ENCODE results near the gene MAPK8.

Gene MAPK8

DNA sequence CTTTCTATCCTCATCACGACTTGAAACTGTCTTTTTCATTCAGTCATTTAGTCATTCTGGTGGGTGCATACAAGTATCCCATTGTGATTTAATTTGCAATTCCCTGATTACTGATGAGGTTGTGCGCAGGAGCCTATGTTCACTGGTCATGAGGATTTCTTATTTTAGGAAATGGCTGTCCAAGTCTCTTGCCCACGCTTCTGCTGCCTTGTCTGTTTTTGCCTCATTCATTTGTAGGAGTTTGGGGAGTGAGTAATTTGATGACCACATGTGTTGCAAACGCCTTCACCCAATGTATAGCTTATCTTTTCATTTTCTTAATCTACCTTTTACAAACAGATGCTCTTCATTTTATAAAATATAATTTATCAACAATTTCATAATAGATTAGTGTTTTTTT is 171.1 kb downstream of the MAPK8 start:
- DNase-seq (ENCODE audit: low read depth): no peak

DNA sequence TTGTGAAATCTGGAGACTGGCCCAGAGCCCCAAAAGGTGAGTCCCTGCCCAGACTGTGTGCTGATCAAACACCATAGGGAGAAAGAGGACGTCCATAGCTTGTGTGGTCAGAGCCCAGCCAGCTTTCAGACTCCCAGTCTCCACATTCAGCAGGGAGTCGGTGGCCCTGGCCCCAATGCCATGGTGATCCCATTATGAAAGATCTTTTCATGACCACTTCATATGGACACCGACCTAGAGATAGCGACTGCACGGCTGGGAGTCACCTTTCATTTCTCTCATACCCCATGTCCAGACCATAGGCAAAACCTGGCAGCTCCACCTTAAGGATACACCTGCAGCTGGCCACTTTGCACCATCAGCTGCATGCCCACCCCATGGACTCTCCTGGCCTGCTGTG is 172.0 kb downstream of the MAPK8 start:
- DNase-seq (ENCODE audit: low read depth): no peak

DNA sequence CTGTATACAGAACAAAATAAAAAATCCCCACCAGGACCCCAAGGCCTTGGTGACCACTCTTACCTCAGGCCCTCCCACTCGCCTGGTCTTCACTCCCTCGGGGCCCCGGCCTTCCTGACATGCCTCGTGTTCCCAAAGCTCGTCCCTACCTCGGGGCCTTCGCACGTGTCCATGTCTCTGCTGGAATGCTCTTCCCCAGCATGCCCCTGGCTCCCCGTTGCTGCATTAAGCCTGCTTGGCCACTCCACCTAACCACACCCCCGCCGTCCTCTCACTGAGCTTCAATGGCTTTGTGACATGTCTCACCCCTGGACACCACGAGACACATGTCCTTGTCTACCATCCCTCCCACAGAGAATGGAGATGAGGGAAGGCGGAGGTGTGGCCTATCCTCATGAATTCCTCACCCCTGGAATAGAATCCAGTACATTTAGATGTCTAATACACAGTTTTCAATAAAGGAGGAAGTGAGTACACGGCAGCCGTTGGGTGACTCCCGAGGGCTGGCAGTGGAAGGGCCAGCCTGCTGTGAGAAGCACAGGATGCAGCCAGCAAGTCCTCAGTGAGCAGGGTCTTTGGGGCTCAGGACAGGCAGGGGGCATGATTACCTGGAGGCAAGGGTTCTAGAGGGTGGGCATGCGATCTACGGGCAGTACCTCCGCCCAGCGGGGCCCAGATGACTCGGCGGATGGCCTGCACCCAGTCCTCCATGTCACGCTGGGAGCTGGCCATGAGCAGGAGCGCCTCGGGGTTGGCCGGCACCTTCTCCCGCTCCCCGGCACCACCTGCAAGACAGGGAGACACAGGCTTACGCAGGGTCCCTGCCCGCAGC is 172.7 kb downstream of the MAPK8 start:
- DNase-seq (ENCODE audit: low read depth): no peak

DNA sequence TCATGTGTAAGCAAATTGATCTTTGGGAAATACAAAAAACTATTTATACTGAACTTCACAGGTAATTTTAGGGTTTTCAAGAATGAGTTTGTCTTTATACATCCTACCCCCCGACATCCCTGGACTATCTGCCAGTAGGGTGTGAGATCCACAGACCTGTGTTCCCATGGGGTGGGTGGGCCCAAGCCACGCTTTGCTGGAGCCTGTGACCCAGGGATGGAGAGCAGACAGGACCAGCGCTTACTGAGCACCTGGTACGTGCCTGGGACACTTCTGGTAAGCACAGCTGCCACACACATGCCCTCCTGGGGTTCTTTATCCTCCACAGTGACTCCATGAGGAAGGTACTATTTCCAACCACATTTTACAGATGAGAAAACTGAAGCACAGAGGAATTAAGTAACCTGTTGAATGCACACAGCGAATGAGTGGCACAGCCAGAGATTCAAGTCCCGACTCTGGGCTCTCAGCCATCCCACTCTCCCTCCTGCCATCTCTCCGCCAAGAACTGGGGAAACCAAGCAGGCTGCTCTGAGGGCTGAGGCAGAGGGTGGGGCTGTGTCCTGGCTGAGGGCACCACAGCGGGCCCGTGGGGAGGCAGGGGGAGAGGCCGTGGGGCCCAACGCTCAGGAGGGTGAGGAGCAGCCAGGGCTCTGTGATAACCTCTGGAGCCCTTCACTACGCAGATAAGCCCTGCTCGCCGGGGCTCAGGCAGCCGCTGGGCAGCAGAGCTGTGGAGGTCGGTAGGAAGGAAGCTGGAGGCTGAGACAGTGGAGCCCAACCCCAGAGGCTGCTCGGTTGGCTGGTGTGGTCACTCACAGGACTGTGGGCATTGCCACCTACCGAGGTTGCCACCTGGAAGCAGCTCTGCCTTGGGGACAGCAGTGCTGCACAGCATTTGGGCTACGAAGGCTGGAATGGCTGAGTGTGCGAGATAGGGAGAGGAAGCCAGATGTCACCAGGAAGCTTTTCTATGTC is 174.2 kb downstream of the MAPK8 start:
- no peak for DNase-seq (ENCODE audit: low read depth)

DNA sequence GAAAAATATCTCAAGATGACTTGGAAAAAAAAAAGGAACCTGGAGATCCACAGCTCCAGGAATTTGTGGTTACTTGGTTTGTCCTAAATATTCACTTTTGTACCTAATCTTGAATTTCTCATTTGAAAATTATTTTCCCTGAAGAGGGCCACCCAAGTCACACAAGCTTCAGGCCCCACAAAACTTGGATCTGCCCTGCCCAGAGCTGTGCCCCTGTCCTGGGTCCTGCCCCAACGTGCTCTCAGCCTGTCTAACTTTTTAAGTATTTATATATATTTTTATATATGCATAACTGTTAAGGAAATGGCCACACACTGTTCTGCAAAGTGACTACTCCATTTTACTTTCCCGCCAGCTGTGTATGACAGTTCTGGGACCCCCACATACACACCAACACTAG is 174.9 kb downstream of the MAPK8 start:
- DNase-seq (ENCODE audit: low read depth): no peak

DNA sequence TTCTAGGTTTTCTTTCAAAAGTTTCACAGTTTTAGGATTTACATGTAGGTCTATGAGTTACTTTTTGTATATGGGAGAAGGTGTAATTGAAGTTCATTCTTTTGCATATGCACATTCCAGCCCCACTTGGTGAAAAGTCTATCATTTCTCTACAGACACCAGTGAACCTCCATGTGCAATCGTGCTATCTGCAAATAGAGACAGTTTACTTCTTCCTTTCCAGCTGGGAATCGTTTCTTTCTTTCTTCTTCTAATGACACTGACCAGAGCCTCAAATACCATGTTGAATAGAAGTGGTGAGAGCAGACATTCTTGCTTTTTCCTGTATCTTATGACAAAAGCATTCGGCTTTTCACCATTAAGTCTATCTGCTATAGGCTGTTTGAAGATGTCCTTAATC is 175.7 kb downstream of the MAPK8 start:
- DNase-seq (ENCODE audit: low read depth): no peak

DNA sequence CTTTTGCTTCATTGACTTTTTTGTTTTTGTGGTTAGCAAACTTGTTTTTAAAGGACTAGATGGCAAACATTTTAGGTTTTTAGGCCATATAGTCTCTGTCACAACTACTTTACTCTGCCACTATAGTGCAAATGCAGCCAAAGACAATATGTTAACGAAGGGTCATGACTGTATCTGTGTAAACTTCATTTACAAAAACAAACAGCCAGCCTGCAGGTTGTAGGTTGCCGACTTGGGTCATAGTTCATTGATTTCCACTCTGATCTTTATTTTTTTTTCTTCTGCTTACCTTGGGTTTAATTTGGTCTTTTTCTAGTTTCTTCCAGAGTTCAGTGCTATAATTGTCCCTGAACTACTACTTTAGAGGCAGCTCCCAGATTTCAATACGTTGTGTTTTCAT is 178.4 kb downstream of the MAPK8 start:
- no peak for DNase-seq (ENCODE audit: low read depth)

DNA sequence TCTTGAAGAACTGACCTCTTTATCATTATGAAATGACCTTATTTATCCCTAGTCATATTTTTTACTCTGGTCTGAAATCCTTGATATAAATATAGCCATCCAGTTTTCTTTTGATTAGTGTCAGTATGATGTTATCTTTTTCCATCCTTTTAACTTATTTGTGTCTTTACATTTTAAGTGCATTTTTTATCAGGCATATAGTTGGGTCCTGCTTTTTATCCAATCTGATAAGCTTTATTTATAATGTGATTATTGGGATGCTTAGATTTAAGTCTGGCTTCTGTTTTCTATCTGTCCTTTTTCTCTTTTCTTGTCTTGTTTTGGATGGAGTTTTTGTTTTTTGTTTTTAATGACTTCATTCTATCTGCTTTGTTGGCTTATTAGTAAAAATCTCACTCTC is 179.2 kb downstream of the MAPK8 start:
- DNase-seq (ENCODE audit: low read depth): no peak

DNA sequence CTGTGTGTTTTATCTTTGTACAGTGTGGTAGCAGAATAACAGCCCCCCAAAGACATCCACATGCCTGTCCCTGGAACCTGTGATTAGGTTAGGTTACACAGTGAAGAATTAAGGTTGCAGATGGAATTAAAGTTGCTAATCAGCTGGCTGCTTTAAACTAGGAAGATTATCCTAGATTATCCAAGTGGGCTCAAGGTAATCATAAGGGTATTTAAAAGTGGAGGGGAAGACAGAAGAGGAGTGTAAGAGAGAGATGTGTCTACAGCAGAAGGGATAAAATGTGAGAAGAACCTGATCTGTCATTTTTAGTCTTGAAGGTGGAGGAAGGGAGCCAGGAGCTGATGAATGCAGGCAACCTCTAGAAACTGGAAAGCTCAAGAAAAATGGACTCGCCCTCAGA is 180.8 kb downstream of the MAPK8 start:
- no peak for DNase-seq (ENCODE audit: low read depth)
